SK-N-SH (cell line): ENCODE data around the gene PRKCA.

ENCODE experiments used
- CTCF ChIP-seq: fragments of 200-600 bp; sonication (generic); IDR thresholded peaks from 2 replicates; pipeline ENCODE4 v1.6.1; 2017; ENCODE audit warnings: antibody characterized with exemption, mild to moderate bottlenecking, moderate library complexity
- ELF1 ChIP-seq: IDR thresholded peaks from 2 replicates; pipeline ENCODE4 v1.4.0; 2012
- GABPA ChIP-seq: IDR thresholded peaks from 2 replicates; pipeline ENCODE4 v1.4.0; 2012; ENCODE audit warnings: low read depth, mild to moderate bottlenecking
- MXI1 ChIP-seq: IDR thresholded peaks from 2 replicates; pipeline ENCODE4 v1.6.1; 2012; ENCODE audit warnings: mild to moderate bottlenecking, low read depth, low read length, improper control_type of control experiment
- RFX5 ChIP-seq: IDR thresholded peaks from 2 replicates; pipeline ENCODE4 v1.6.1; 2012; ENCODE audit warnings: mild to moderate bottlenecking, improper control_type of control experiment, low read length
- SIN3A ChIP-seq: IDR thresholded peaks from 2 replicates; pipeline ENCODE4 v1.6.1; 2012; ENCODE audit warnings: low read depth, mild to moderate bottlenecking, low read length, moderate library complexity, borderline replicate concordance
- TAF1 ChIP-seq: IDR thresholded peaks from 2 replicates; pipeline ENCODE4 v1.6.1; 2012; ENCODE audit warnings: low read depth, mild to moderate bottlenecking, low read length, moderate library complexity, borderline replicate concordance
- TF ChIP-seq, protein P1 (sequence below): IDR thresholded peaks from 2 replicates; pipeline ENCODE4 v1.6.1; 2012; ENCODE audit warnings: mild to moderate bottlenecking, low read depth, low read length, moderate library complexity
- TF ChIP-seq, protein P2 (sequence below): IDR thresholded peaks from 2 replicates; pipeline ENCODE4 v1.4.0; 2012; ENCODE audit warnings: low read depth, borderline replicate concordance
- TF ChIP-seq, protein P3 (sequence below): IDR thresholded peaks from 2 replicates; pipeline ENCODE4 v1.4.0; 2012; ENCODE audit warnings: low read depth

DNA sequence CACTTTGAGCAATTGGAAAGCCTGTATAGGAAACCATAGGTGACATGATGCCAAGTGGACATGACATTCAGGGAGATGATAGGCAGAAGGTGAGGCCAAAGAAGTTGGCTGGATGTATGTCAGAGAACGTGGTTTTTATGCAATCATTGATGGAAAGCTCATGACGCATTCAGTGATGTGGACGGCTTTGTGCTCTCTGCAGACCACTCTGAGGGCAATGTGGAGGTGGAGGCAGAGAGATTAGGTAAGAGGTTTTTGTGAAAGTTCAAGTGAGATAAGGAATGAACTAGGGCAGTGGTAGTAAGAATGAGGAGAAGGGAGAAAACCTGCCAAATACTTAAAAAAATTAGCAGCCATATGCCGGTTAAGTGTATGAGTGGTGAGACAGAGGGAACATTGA is 99.0 kb downstream of the PRKCA start:
- TF ChIP-seq CTCF, result no peak
- no peak for TF ChIP-seq RFX5
- TF ChIP-seq SIN3A, result no peak
- TF ChIP-seq, protein P1, sequence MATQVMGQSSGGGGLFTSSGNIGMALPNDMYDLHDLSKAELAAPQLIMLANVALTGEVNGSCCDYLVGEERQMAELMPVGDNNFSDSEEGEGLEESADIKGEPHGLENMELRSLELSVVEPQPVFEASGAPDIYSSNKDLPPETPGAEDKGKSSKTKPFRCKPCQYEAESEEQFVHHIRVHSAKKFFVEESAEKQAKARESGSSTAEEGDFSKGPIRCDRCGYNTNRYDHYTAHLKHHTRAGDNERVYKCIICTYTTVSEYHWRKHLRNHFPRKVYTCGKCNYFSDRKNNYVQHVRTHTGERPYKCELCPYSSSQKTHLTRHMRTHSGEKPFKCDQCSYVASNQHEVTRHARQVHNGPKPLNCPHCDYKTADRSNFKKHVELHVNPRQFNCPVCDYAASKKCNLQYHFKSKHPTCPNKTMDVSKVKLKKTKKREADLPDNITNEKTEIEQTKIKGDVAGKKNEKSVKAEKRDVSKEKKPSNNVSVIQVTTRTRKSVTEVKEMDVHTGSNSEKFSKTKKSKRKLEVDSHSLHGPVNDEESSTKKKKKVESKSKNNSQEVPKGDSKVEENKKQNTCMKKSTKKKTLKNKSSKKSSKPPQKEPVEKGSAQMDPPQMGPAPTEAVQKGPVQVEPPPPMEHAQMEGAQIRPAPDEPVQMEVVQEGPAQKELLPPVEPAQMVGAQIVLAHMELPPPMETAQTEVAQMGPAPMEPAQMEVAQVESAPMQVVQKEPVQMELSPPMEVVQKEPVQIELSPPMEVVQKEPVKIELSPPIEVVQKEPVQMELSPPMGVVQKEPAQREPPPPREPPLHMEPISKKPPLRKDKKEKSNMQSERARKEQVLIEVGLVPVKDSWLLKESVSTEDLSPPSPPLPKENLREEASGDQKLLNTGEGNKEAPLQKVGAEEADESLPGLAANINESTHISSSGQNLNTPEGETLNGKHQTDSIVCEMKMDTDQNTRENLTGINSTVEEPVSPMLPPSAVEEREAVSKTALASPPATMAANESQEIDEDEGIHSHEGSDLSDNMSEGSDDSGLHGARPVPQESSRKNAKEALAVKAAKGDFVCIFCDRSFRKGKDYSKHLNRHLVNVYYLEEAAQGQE, result no peak
- no peak for TF ChIP-seq MXI1
- TF ChIP-seq, protein P2, sequence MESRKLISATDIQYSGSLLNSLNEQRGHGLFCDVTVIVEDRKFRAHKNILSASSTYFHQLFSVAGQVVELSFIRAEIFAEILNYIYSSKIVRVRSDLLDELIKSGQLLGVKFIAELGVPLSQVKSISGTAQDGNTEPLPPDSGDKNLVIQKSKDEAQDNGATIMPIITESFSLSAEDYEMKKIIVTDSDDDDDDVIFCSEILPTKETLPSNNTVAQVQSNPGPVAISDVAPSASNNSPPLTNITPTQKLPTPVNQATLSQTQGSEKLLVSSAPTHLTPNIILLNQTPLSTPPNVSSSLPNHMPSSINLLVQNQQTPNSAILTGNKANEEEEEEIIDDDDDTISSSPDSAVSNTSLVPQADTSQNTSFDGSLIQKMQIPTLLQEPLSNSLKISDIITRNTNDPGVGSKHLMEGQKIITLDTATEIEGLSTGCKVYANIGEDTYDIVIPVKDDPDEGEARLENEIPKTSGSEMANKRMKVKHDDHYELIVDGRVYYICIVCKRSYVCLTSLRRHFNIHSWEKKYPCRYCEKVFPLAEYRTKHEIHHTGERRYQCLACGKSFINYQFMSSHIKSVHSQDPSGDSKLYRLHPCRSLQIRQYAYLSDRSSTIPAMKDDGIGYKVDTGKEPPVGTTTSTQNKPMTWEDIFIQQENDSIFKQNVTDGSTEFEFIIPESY, result no peak
- no peak for TF ChIP-seq GABPA
- TF ChIP-seq, protein P3, sequence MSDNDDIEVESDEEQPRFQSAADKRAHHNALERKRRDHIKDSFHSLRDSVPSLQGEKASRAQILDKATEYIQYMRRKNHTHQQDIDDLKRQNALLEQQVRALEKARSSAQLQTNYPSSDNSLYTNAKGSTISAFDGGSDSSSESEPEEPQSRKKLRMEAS, result no peak
- TF ChIP-seq TAF1, result no peak
- TF ChIP-seq ELF1, result no peak
